Epithelial cell of proximal tubule (primary cell): ENCODE measurements around the gene GP1BB. TPM values are rescaled to one million over a fixed set of nuclear protein-coding genes. Genes with fewer than 3 reads are reported as not detected.

Experiments
- DNase-seq: peaks from one replicate; pipeline ENCODE4 v3.0.0-alpha.2; 2011; ENCODE audit warnings: low read depth
- H3K4me3 ChIP-seq: 2 replicates; pipeline ENCODE4 v1.5.1; 2011; ENCODE audit warnings: low read depth, mild to moderate bottlenecking, low read length
- CTCF ChIP-seq: conservative IDR thresholded peaks from 2 replicates; pipeline ENCODE4 v1.5.1; 2012; ENCODE audit warnings: low read depth, mild to moderate bottlenecking, low read length
- total RNA-seq: library from RNA; depleted of rRNA; stranded (reverse); fragments of >200 nt; gene quantifications from 2 replicates; pipeline ENCODE4 v1.2.3, GENCODE V29; 2015

The GP1BB gene
- total RNA-seq, 1 donor from 2014 or later = 0.81 TPM

- no peak for DNase-seq
- no peak overlapping the region for H3K4me3 ChIP-seq
- no peak for TF ChIP-seq CTCF
Measured at GRCh38 chr22:19744350-19745006, 21.1 kb downstream of the GP1BB start.

- DNase-seq = no peak
- no peak overlapping the region for H3K4me3 ChIP-seq
- no peak for TF ChIP-seq CTCF
Measured at GRCh38 chr22:19745155-19746101, 22.1 kb downstream of the GP1BB start.

- no peak for TF ChIP-seq CTCF
- DNase-seq = no peak
- no peak overlapping the region for H3K4me3 ChIP-seq
Measured at GRCh38 chr22:19746726-19747125, 23.4 kb downstream of the GP1BB start.

GRCh38 chr22:19747551-19747950, 24.2 kb downstream of the GP1BB start:
- no peak for TF ChIP-seq CTCF
- no peak overlapping the region for H3K4me3 ChIP-seq
- DNase-seq = no peak

- no peak overlapping the region for H3K4me3 ChIP-seq
- no peak for TF ChIP-seq CTCF
- no peak for DNase-seq
Measured at GRCh38 chr22:19748139-19748538, 24.8 kb downstream of the GP1BB start.

- no peak for DNase-seq
- no peak for TF ChIP-seq CTCF
- H3K4me3 ChIP-seq = no peak overlapping the region
Measured at GRCh38 chr22:19748991-19749664, 25.8 kb downstream of the GP1BB start.
